Stimulated activated CD4-positive, alpha-beta T cell treated with anti-CD3 and anti-CD28 coated beads, Interleukin-12 subunit alpha, Interleukin-12 subunit beta, amount 100 ng/mL, for 24 hours (primary cell): ENCODE results near the gene DNAJC30.

Experiments
- DNase-seq, 2 experiments: peaks; one replicate each; pipeline ENCODE4 v3.0.0-alpha.2; 2020; ENCODE audit warnings: low read depth in 2 of 2

DNAJC30 gene

DNA sequence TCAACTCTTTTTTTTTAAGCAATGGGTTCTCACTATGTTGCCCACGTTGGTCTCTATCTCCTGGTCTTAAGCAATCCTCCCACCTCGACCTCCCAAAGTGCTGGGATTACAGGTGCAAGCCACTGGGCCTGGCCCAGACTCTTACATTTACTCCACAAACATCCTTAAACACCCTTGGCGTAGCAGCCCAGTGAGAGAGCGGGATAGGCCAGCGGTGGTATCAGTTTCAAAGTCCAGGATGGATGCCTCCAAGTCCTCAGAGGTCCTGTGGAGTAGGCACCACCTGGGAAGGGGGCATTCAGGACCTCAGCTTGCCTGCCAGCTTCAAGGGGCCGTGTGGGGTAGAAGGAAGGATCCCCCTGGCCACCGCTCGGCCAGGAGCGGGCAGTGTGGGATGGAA is 33.7 kb downstream of the DNAJC30 start:
- no peak for DNase-seq

DNA sequence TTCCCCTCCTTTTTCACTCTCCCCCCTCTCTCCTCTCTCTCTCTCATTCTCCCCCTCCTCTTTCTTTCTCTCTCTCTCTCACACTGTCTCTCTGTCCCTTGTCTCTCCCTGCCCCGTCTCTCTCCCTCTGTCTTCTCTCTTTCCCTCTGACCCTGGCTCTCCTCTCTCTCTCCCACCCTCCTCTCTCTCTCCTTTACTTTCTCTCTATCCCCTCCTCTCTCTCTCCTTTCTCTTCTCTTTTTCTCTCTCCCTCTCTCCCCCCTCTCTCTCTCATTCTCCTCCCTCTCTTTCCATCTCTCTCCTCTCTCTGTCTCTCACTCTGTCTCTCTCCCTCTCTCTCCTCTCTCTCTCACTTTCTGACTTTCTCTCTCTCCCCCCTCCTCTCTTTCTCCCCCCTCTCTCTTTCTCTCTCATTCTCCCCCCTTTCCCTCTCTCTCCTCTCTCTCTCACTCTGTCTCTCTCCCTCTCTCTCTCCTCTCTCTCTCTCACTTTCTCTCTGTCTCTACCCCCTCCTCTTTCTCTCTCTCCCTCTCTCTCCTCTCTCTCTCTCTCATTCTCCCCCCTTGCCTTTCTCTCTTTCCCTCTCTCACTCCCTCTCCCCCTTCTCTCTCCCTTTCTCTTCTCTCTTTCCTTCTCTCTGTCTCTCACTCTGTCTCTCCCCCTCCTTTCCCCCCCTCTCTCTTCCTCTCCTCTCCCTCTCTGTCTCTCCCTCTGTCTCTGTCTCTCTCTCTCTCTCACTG is 34.5 kb downstream of the DNAJC30 start:
- DNase-seq, result no peak

DNA sequence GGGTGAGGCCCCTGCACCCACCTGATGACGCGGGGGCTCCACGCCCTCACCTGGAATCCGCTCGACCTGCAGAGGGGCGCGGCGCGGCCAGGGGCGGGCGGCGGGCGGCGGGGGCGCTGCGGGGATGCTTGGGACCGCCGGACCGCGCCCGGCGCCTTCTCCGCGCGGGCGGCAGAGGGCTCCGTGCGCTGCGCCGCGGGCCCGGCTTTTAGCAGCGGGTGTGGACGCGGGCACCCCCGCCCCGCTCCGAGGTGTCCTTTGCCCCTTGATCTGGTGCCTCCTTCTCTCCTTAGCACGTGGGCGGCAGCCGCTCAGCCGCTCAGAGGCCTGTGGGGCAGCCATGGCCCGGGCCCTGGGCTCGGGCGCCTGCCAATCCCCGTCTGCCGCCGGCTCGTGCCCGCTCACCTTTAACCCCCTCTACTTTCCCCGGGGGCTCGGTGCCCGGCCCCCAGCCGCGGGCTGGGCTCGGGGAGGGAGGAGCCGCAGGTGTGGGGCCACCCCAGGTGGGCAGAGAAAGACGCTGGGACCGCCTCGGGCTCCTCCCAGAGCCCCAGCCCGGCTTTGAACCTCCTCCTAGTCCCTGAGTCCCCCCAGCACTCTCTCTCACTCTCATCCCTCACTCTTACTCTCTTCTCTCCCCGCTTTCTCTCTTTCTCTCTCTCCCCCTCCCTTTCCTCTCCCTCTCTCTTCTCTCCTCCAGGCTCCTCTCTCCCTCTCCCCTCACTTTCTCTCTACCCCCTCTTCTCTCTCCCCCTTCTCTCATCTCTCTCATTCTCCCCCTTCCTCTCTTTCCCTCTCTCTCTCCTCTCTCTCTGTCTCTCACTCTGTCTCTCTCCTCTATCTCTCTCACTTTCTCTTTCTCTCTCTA is 35.3 kb downstream of the DNAJC30 start:
- DNase-seq, result no peak

DNA sequence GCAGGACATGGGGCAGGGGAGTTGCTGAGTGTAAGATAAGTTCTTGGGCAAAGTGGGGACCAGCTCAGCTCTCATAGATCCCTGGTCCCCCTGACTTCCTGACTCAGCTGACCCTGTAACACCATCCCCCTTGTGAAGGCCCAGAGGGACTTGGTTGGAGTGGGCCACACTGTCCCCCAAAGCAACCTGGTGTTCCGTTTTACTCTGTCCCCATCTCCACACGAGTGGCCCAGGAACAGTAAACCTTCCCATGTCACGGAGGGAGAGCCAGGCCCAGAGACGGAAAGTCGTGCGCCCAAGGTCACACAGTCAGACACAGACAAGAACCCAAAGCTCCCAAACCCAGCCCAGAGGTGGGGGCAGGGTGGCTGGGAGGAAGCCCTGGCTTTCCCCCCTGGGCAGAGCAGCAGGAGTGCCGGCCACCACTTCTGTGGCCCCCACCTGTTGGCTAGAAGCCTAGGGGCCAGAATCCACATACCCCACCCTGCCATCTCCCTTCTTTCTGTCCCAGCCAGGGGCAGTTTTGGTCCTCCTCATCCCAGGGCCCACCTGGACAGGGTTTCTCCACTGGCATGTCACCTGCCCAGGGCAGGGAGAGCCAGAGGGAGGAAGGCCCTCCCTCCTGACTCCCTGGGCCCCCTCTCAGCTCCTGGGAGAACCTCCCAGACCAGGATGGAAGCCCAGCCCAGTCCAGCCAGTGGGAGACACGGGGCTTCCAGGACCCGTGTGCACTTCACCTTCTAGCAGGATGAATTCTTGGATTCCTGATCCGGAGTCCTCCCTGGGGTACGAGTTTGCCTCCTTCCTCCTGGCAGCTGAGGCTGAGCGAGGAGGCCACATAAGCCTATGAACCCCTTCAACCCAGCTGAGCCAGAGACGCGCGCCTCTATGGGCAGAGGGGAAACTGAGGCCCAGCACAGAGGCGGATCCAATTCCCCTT is 36.2 kb downstream of the DNAJC30 start:
- no peak for DNase-seq

DNA sequence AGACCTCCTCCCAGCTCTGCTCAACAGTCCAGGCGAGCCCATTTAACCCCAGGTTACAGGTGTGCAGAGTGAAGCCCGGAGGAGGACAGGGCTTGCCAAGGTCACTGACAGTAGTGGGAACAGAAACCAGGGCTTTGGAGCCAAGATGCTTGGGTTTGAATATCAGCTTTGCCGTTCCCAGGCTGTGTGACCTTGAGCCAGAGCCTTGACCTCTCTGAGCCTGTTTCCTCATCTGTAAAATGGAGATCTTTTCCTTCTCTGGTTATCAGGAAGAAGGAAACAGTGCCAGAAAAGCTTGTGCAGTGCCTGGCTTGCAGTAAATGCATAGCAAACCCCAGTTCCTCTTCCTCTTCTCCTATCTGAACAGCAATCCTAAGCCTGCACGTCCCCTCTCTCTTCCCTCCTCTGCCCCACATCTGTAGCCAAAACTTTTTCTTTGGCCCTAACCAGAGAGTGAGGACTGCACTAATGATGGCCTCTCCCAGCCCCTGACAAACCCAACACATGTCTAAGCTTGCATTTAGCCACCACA is 37.5 kb downstream of the DNAJC30 start:
- DNase-seq, result no peak

DNA sequence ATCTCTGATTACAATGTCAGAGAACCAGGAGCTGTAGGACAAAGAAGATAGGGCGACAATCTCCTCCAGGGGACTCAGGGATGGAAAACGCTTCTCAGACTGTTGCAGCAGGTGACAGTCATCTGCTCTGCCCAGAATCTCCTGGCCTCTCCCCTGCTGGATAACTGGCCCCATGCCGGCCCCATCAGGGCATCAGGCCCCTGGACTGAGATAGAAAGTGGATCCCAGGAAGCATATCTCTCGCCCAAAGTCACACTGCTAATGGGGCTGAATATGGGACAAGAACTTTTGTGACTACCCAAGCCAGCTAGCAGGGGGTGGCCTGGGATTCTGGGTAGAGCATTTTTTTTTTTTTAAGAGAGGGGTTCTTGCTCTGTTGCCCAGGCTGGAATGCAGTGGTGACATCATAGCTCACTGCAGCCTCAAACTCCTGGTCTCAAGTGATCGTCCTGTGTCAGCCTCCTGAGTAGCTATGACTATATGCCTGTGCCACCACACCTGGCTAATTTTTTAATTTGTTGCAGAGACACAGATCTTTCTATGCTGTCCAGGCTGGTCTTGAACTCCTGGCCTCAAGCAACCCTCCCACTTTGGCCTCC is 38.5 kb downstream of the DNAJC30 start:
- no peak for DNase-seq

DNA sequence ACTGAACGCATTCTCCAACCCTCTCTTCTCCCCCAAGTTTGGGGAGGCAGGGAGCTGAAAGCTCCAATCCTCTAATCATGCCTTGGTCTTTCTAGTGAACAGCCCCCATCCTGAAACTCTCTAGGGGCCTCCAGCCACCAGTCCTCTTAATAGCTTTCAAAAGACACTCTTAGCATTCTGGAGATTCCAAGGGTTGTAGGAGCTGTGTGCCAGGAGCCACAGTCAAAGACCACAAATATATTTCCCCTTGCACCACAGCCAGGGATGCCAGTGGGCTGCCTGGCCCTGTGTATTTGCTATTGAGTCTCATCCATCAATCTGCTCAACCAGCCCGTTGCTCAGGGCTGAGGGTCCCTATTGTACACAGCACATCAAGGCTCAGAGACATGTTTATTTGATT is 40.4 kb downstream of the DNAJC30 start:
- DNase-seq, result no peak

DNA sequence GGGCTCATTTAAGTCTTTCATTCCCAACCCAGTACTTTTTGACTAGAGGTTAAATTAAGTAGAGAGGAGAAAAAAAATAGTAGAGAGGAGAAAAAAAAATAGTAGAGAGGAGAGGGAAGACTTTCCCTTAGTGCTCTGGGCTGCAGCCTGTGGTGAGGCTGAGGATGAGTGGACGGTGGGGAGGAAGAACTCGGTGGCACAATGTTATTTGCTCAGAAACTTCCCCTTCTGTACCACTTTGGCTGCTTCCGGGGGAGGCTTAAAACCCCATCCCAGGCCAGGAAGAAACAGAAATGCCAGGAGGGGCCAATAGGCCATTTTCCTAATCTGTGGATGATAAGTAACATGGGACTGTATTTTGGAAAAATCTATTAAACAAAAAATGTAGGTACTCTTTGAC is 44.3 kb downstream of the DNAJC30 start:
- no peak for DNase-seq

DNA sequence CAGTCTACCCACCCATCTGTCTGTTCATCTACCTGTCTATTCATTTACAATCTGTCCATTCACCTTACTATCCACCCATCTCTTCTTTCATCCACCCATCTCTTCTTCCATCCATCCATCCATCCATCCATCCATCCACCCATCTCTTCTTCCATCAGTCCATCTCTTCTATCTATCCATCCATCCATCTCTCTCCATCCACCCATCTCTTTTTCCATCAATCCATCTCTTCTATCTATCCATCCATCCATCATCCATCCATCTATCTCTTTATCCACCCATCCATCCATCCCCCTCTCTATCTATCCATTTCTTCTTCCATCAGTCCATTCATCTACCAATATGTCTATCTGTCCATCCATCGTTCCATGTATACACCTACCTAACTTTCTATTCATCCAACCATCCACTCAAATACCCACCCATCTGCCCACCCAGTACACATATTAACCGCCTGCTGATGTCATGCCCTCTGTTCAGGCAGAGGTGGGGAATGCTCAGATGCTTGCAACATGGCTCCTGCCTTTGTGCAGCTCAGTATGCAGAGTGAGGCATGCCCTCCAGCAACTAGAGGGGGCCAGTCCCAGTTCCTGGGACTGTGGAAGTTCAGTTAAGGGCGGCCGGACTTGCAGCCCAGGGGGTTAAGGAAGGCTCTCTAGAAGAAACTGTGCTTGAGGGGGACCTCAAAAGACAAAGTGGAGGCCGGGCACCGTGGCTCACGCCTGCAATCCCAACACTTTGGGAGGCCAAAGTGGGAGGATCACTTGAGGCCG is 47.6 kb downstream of the DNAJC30 start:
- DNase-seq, result no peak

DNA sequence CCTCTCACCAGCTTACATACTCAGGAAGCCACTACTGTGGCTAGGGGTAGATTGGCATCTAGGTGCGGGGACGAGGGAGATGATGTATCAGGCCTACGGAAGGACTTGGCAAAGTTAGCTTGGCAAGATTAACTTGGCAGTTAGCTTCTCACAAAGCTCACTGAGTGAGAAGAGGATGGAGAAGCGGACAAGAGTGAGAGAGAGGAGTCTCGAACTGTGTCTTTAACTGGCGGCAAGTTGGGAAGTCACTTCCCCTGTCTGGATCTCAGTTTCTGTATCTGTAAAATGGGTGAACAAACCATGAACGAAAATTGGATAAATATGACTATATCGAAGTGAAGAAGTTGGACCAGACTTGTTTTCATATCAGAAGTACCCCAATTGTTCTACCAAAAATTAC is 49.4 kb downstream of the DNAJC30 start:
- DNase-seq, result no peak

DNA sequence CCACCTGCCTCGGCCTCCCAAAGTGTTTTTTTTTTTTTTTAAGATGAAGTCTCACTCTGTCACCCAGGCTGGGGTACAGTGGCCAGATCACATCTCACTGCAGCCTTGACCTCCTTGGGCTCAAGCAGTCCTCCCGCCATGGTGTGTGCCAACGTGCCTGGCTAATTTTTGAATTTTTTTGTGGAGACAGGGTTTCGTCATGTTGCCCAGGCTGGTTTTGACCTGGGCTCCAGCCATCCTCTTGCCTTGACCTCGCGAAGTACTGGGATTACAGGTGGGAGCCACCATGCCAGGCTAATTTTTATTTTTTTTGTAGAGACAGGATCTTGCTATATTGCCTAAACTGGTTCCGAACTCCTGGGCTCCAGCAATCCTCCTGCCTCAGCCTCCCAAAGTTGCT is 49.9 kb downstream of the DNAJC30 start:
- no peak for DNase-seq

DNA sequence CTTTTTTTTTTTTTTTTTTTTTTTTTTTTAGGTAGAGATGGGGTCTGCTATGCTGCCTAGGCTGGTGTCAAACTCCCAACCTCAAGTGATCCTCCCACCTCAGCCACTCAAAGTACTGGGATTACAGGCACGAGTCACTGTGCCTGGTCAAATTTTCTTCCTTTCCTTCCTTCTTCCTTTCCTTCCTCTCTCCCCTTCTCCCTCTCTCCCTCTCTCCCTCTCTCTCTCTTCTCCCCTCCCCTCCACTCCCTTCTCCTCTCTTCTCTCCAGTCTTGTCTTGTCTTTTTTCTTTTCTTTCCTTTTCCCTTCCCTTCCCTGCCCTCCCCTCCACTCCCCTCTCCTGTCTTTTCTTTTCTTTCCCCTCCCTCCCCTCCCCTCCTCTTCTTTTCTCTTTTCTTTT is 51.7 kb downstream of the DNAJC30 start:
- DNase-seq, result no peak
